Measurements from ENCODE around the gene NDEL1.

NDEL1 gene

DNA sequence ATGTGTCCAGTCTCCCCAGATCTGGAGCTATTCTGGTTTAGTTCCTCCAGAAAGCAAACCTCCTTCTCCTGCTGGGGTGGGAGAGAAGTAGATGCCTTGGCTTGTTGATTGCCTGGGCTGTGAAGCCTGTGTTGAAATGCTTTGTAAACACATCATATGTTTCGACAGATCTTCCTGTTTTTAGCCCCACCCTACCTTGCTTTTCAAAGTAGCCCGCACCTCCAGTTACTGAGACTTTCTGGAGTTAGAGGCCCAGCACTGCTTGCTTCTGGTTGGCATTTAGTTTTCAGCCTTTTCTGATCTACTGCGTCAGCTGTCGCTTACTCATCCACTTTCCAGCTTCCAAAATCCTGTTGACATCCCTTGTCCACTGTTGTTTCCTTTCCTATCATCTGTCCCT is 17.9 kb upstream of the NDEL1 start:
- TF ChIP-seq EZH2phosphoT487 (IDR thresholded peaks at IDR 0.05; ENCODE audit: borderline replicate concordance, low read length): no peak
- TF ChIP-seq, protein P1, sequence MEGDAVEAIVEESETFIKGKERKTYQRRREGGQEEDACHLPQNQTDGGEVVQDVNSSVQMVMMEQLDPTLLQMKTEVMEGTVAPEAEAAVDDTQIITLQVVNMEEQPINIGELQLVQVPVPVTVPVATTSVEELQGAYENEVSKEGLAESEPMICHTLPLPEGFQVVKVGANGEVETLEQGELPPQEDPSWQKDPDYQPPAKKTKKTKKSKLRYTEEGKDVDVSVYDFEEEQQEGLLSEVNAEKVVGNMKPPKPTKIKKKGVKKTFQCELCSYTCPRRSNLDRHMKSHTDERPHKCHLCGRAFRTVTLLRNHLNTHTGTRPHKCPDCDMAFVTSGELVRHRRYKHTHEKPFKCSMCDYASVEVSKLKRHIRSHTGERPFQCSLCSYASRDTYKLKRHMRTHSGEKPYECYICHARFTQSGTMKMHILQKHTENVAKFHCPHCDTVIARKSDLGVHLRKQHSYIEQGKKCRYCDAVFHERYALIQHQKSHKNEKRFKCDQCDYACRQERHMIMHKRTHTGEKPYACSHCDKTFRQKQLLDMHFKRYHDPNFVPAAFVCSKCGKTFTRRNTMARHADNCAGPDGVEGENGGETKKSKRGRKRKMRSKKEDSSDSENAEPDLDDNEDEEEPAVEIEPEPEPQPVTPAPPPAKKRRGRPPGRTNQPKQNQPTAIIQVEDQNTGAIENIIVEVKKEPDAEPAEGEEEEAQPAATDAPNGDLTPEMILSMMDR (IDR thresholded peaks at IDR 0.05; ENCODE audit: low read depth, low read length, poor library complexity, severe bottlenecking): no peak
- H3F3A ChIP-seq (ENCODE audit: control insufficient read depth, insufficient read depth): no peaks in the 10 kb centered on the region
- no peak overlapping the region for H3K4me3 ChIP-seq (ENCODE audit: low read length)
- H3K4me1 ChIP-seq (ENCODE audit: control insufficient read depth, low read length): no peaks in the 10 kb centered on the region
- no peaks in the 10 kb centered on the region for H3K36me3 ChIP-seq (ENCODE audit: control insufficient read depth, low read length)
- H3K9me2 ChIP-seq (replicated peaks; ENCODE audit: control insufficient read depth, low read length): no peaks in the 10 kb centered on the region
- H3K27me3 ChIP-seq (ENCODE audit: control insufficient read depth, low read length): peaks cover 49% of the 10 kb centered on the region
- no peaks in the 10 kb centered on the region for H3K79me2 ChIP-seq (ENCODE audit: control insufficient read depth, low read length)
- no peak overlapping the region for H3K27ac ChIP-seq (ENCODE audit: low read depth, low read length)
- no peaks in the 10 kb centered on the region for H4K20me1 ChIP-seq (ENCODE audit: control insufficient read depth, insufficient read depth, low read depth, low read length)
- no peaks in the 10 kb centered on the region for H3K9me3 ChIP-seq (ENCODE audit: control insufficient read depth, insufficient read depth, low read length)
- no peak overlapping the region for H3K4me2 ChIP-seq (ENCODE audit: low read length)

DNA sequence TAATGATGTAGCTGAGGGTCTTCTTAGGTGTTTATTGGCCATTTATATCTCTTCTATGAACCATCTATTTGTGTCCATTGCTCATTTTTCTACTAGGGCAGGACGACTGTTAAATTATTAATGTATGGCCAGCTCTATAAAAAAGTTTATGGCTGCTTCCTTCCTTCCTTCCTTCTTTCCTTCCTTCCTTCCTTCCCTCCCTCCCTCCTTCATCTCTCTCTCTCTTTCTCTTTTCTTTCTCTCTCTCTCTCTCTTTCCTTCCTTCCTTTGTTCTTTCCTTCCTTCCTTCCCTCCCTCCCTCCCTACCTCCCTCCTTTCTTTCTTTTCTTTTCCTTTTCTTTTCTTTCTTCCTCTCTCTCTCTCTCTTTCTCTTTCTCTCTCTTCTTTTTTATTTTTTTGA is 17.2 kb upstream of the NDEL1 start:
- H3K27me3 ChIP-seq (ENCODE audit: control insufficient read depth, low read length): peaks cover 49% of the 10 kb centered on the region
- H3K4me1 ChIP-seq (ENCODE audit: control insufficient read depth, low read length): no peaks in the 10 kb centered on the region
- no peak overlapping the region for H3K4me2 ChIP-seq (ENCODE audit: low read length)
- H3K9me3 ChIP-seq (ENCODE audit: control insufficient read depth, insufficient read depth, low read length): no peaks in the 10 kb centered on the region
- no peak overlapping the region for H3K27ac ChIP-seq (ENCODE audit: low read depth, low read length)
- H3K36me3 ChIP-seq (ENCODE audit: control insufficient read depth, low read length): no peaks in the 10 kb centered on the region
- no peaks in the 10 kb centered on the region for H3F3A ChIP-seq (ENCODE audit: control insufficient read depth, insufficient read depth)
- TF ChIP-seq, protein P1 (IDR thresholded peaks at IDR 0.05; ENCODE audit: low read depth, low read length, poor library complexity, severe bottlenecking): no peak
- no peak for TF ChIP-seq EZH2phosphoT487 (IDR thresholded peaks at IDR 0.05; ENCODE audit: borderline replicate concordance, low read length)
- H4K20me1 ChIP-seq (ENCODE audit: control insufficient read depth, insufficient read depth, low read depth, low read length): no peaks in the 10 kb centered on the region
- no peak overlapping the region for H3K4me3 ChIP-seq (ENCODE audit: low read length)
- no peaks in the 10 kb centered on the region for H3K9me2 ChIP-seq (replicated peaks; ENCODE audit: control insufficient read depth, low read length)
- no peaks in the 10 kb centered on the region for H3K79me2 ChIP-seq (ENCODE audit: control insufficient read depth, low read length)

DNA sequence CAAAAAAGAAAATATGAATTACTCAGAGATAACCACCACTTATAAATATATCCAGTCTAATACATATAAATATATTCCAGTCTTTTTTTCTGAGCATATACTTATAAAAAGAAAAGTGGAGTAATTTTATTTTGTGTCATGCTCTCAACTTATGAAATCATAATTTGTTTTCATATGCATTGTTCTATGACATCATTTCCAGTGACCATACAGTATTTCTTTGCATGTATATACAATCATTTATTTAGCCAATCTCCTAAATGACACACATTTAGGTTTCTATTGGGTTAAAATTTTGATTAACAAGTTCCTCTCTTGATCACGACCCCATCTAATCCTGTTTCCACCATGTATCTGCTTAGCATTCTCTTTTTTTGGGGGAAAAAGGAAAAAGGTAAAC is 16.4 kb upstream of the NDEL1 start:
- TF ChIP-seq, protein P1 (IDR thresholded peaks at IDR 0.05; ENCODE audit: low read depth, low read length, poor library complexity, severe bottlenecking): no peak
- no peak for TF ChIP-seq EZH2phosphoT487 (IDR thresholded peaks at IDR 0.05; ENCODE audit: borderline replicate concordance, low read length)
- Histone ChIP-seq H3K79me2 (ENCODE audit: control insufficient read depth, low read length) (no peaks in the 10 kb centered on the region), H3K4me1 (ENCODE audit: control insufficient read depth, low read length) (no peaks in the 10 kb centered on the region), H3K36me3 (ENCODE audit: control insufficient read depth, low read length) (no peaks in the 10 kb centered on the region), H3K9me3 (ENCODE audit: control insufficient read depth, insufficient read depth, low read length) (no peaks in the 10 kb centered on the region), H3K27me3 (ENCODE audit: control insufficient read depth, low read length) (peaks cover 49% of the 10 kb centered on the region), H3F3A (ENCODE audit: control insufficient read depth, insufficient read depth) (no peaks in the 10 kb centered on the region), H3K4me3 (ENCODE audit: low read length) (no peak overlapping the region), H3K27ac (ENCODE audit: low read depth, low read length) (no peak overlapping the region), H3K9me2 (replicated peaks; ENCODE audit: control insufficient read depth, low read length) (no peaks in the 10 kb centered on the region), H3K4me2 (ENCODE audit: low read length) (no peak overlapping the region), H4K20me1 (ENCODE audit: control insufficient read depth, insufficient read depth, low read depth, low read length) (no peaks in the 10 kb centered on the region)

All from DOHH2 (cell line).